Astrocyte (in vitro differentiated cells and primary cell): Measurements from ENCODE around the gene CXCL14. TPM values are rescaled to one million over a fixed set of nuclear protein-coding genes. Genes with fewer than 3 reads are reported as not detected.

Source experiments
- DNase-seq: peaks from one replicate; pipeline ENCODE4 v3.0.0-alpha.2; 2010; ENCODE audit warnings: low read depth
- FAIRE-seq: peaks from 2 replicates; lab custom pipeline; 2011; peaks lifted over from hg19 to GRCh38; lab: Jason Lieb, UNC
- H2AFZ ChIP-seq: 2 replicates; pipeline ENCODE4 v1.6.0; 2012; ENCODE audit warnings: low read depth, low read length, inconsistent platforms
- H3K27ac ChIP-seq: 2 replicates; pipeline ENCODE4 v1.5.1; 2011; ENCODE audit warnings: low read depth, low read length, inconsistent platforms
- H3K27me3 ChIP-seq: 2 replicates; pipeline ENCODE4 v1.6.0; 2011; ENCODE audit warnings: low read length, inconsistent platforms; ENCODE audit not compliant: insufficient read depth
- H3K36me3 ChIP-seq: 2 replicates; pipeline ENCODE4 v1.5.1; 2011; ENCODE audit warnings: low read length, inconsistent platforms; ENCODE audit not compliant: insufficient read depth
- H3K4me1 ChIP-seq: 2 replicates; pipeline ENCODE4 v1.5.1; 2011; ENCODE audit warnings: low read length, inconsistent platforms; ENCODE audit not compliant: insufficient read depth
- H3K4me2 ChIP-seq: 2 replicates; pipeline ENCODE4 v1.6.0; 2012; ENCODE audit warnings: low read length, inconsistent platforms
- H3K4me3 ChIP-seq: 2 replicates; pipeline ENCODE4 v1.5.1; 2011; ENCODE audit warnings: low read depth, mild to moderate bottlenecking, low read length, inconsistent platforms; ENCODE audit not compliant: insufficient read depth
- H3K79me2 ChIP-seq: 2 replicates; pipeline ENCODE4 v1.6.0; 2012; ENCODE audit warnings: mild to moderate bottlenecking, low read length, inconsistent platforms; ENCODE audit not compliant: insufficient read depth
- H3K9ac ChIP-seq: 2 replicates; pipeline ENCODE4 v1.6.0; 2012; ENCODE audit warnings: mild to moderate bottlenecking, low read length, inconsistent platforms
- H3K9me3 ChIP-seq: 2 replicates; pipeline ENCODE4 v1.5.1; 2012; ENCODE audit warnings: low read depth, mild to moderate bottlenecking, low read length, inconsistent platforms; ENCODE audit not compliant: insufficient read depth
- H4K20me1 ChIP-seq: 2 replicates; pipeline ENCODE4 v1.6.0; 2012; ENCODE audit warnings: low read length, inconsistent platforms; ENCODE audit not compliant: insufficient read depth
- H3K27ac Mint-ChIP-seq: one replicate; pipeline ENCODE4 v1.8.0; 2021; ENCODE audit warnings: mild to moderate bottlenecking, mixed read lengths; ENCODE audit not compliant: unreplicated experiment
- H3K27me3 Mint-ChIP-seq: one replicate; pipeline ENCODE4 v1.8.0; 2021; ENCODE audit warnings: low read depth, mixed read lengths; ENCODE audit not compliant: unreplicated experiment
- H3K36me3 Mint-ChIP-seq: one replicate; pipeline ENCODE4 v1.8.0; 2021; ENCODE audit warnings: low read depth, mixed read lengths; ENCODE audit not compliant: unreplicated experiment
- H3K4me1 Mint-ChIP-seq: one replicate; pipeline ENCODE4 v1.8.0; 2021; ENCODE audit warnings: low read depth, mixed read lengths; ENCODE audit not compliant: unreplicated experiment
- H3K4me3 Mint-ChIP-seq: one replicate; pipeline ENCODE4 v1.8.0; 2021; ENCODE audit warnings: mild to moderate bottlenecking, moderate library complexity, mixed read lengths; ENCODE audit not compliant: unreplicated experiment
- H3K9me3 Mint-ChIP-seq: one replicate; pipeline ENCODE4 v1.8.0; 2021; ENCODE audit warnings: mild to moderate bottlenecking, mixed read lengths; ENCODE audit not compliant: unreplicated experiment
- EZH2 ChIP-seq: IDR thresholded peaks from 2 replicates; pipeline ENCODE4 v1.6.1; 2012; ENCODE audit warnings: mild to moderate bottlenecking, low read length, inconsistent platforms; ENCODE audit not compliant: insufficient read depth
- total RNA-seq: library from RNA; stranded (reverse); gene quantifications from 2 replicates; pipeline ENCODE4 v1.2.1, GENCODE V29; 2021
- TF ChIP-seq, protein P1 (sequence below): IDR thresholded peaks from 2 replicates; pipeline ENCODE4 v1.5.1; 2011; ENCODE audit warnings: low read depth, mild to moderate bottlenecking, inconsistent platforms, low read length, moderate library complexity; ENCODE audit not compliant: insufficient read depth

CXCL14 gene
- total RNA-seq, 1 donor from 2014 or later = 1.0 TPM

- no peak for DNase-seq
- H3K4me1 ChIP-seq = no peaks in the 10 kb centered on the region
- no peaks in the 10 kb centered on the region for H3K79me2 ChIP-seq
- H3K4me1 Mint-ChIP-seq = no peaks in the 10 kb centered on the region
- FAIRE-seq = no peak
- TF ChIP-seq EZH2 = no peak
- TF ChIP-seq, protein P1, sequence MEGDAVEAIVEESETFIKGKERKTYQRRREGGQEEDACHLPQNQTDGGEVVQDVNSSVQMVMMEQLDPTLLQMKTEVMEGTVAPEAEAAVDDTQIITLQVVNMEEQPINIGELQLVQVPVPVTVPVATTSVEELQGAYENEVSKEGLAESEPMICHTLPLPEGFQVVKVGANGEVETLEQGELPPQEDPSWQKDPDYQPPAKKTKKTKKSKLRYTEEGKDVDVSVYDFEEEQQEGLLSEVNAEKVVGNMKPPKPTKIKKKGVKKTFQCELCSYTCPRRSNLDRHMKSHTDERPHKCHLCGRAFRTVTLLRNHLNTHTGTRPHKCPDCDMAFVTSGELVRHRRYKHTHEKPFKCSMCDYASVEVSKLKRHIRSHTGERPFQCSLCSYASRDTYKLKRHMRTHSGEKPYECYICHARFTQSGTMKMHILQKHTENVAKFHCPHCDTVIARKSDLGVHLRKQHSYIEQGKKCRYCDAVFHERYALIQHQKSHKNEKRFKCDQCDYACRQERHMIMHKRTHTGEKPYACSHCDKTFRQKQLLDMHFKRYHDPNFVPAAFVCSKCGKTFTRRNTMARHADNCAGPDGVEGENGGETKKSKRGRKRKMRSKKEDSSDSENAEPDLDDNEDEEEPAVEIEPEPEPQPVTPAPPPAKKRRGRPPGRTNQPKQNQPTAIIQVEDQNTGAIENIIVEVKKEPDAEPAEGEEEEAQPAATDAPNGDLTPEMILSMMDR = no peak
- H4K20me1 ChIP-seq = no peaks in the 10 kb centered on the region
- no peak overlapping the region for H3K27ac ChIP-seq
- no peak overlapping the region for H3K9ac ChIP-seq
- peaks cover 9% of the 10 kb centered on the region for H3K27me3 ChIP-seq
- H3K4me3 Mint-ChIP-seq = no peak overlapping the region
- peaks cover 50% of the 10 kb centered on the region for H3K27me3 Mint-ChIP-seq
- H3K9me3 Mint-ChIP-seq = no peaks in the 10 kb centered on the region
- no peak overlapping the region for H3K27ac Mint-ChIP-seq
- no peaks in the 10 kb centered on the region for H3K36me3 Mint-ChIP-seq
- no peaks in the 10 kb centered on the region for H3K9me3 ChIP-seq
- H3K4me3 ChIP-seq = no peak overlapping the region
- H3K4me2 ChIP-seq = no peak overlapping the region
- H2AFZ ChIP-seq = no peak overlapping the region
- no peaks in the 10 kb centered on the region for H3K36me3 ChIP-seq
These were observed 26.4 kb upstream of the CXCL14 start for GRCh38 chr5:135605221-135605620.

- Mint-ChIP-seq H3K4me3 (no peak overlapping the region), H3K9me3 (no peaks in the 10 kb centered on the region), H3K27me3 (peaks cover 57% of the 10 kb centered on the region), H3K27ac (no peak overlapping the region), H3K36me3 (no peaks in the 10 kb centered on the region), H3K4me1 (no peaks in the 10 kb centered on the region)
- Histone ChIP-seq H3K27me3 (peaks cover 9% of the 10 kb centered on the region), H3K79me2 (no peaks in the 10 kb centered on the region), H2AFZ (no peak overlapping the region), H3K36me3 (no peaks in the 10 kb centered on the region), H4K20me1 (no peaks in the 10 kb centered on the region), H3K4me3 (no peak overlapping the region), H3K9ac (no peak overlapping the region), H3K4me1 (no peaks in the 10 kb centered on the region), H3K27ac (no peak overlapping the region), H3K4me2 (no peak overlapping the region), H3K9me3 (no peaks in the 10 kb centered on the region)
- TF ChIP-seq, protein P1 = no peak
- no peak for TF ChIP-seq EZH2
- no peak for DNase-seq
- FAIRE-seq = no peak
These were observed 25.3 kb upstream of the CXCL14 start for GRCh38 chr5:135604056-135604455.

DNA sequence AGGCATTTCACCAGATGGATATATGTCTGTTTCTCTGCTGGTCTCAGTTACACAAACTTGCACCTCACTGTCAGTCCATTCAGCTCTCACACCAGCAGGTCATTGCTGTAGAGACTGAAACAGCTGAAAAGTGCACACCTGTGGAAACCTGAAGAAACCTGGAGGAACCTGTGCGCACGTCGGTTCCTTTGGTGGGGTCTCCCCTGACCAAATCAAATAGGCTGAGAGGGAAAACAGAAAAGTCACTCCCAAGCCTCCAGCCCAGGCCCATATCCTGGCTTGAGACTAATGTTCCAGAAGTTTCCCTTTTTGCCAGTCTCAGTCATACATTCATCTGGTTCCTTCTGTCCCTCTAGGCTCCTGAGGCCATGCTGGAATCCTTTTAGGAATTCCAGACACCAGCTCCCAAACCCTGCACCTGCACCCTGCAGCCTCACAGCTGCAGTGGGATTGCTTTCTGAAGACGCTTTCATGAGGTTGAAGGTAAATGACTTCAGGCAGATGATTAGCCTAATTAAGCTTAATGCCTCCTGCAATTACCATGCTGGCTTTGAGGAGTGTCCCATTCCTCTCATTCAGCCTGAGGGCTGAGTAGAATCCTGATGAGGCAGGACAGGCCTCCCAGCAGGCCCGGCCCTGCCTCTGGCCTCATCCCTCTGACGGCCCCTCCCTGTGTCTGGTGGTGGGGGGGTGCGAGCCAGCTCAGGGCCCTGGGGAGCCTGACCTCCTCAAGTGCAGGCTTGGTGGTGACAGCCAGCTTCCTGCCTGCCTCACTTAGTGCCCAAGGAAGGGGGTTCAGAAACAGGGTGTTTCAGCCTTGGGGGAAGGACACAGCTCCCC lies 24.3 kb upstream of the CXCL14 start:
- Mint-ChIP-seq H3K4me1 (no peaks in the 10 kb centered on the region), H3K4me3 (no peak overlapping the region), H3K36me3 (no peaks in the 10 kb centered on the region), H3K9me3 (no peaks in the 10 kb centered on the region), H3K27ac (no peak overlapping the region), H3K27me3 (peaks cover 50% of the 10 kb centered on the region)
- Histone ChIP-seq H3K27me3 (peaks cover 9% of the 10 kb centered on the region), H3K79me2 (no peaks in the 10 kb centered on the region), H4K20me1 (no peaks in the 10 kb centered on the region), H3K4me2 (no peak overlapping the region), H3K27ac (no peak overlapping the region), H3K4me3 (no peak overlapping the region), H3K9me3 (no peaks in the 10 kb centered on the region), H3K9ac (no peak overlapping the region), H3K36me3 (no peaks in the 10 kb centered on the region), H2AFZ (no peak overlapping the region), H3K4me1 (no peaks in the 10 kb centered on the region)
- DNase-seq (no peak), FAIRE-seq (no peak)
- TF ChIP-seq, protein P1 = no peak
- TF ChIP-seq EZH2 = no peak
